GM19035 (cell line): ENCODE measurements around the gene SIRT4.
"Not testable (repeated sequence)": the region's sequence is repeated elsewhere in the genome, so short reads cannot be mapped to it uniquely, and the experiment has no call there.

ENCODE experiments used
- ATAC-seq: cut with Tn5 transposase; IDR thresholded peaks from one replicate; pipeline ENCODE4 v1.9.1; 2021; ENCODE audit not compliant: unreplicated experiment

The SIRT4 gene

GRCh38 chr12:120301962-120302815, at the start of gene SIRT4:
Gene SIRT4, plus strand, starts transcription at chr12:120302321. Its CDS starts 1,241 bp downstream, at chr12:120303562.
- ATAC-seq: peak; percentile 99

- not testable (repeated sequence) for ATAC-seq
Measured at GRCh38 chr12:120253313-120253712, 48.8 kb upstream of the SIRT4 start.

- ATAC-seq: no peak
Measured at GRCh38 chr12:120254809-120255208, 47.3 kb upstream of the SIRT4 start.

- no peak for ATAC-seq
Measured at GRCh38 chr12:120257041-120257821, 44.9 kb upstream of the SIRT4 start.

- ATAC-seq: no peak
Measured at GRCh38 chr12:120258323-120258896, 43.7 kb upstream of the SIRT4 start.

GRCh38 chr12:120259418-120260202, 42.5 kb upstream of the SIRT4 start:
- no peak for ATAC-seq

GRCh38 chr12:120260607-120261006, 41.5 kb upstream of the SIRT4 start:
- ATAC-seq: no peak

GRCh38 chr12:120261951-120262851, 39.9 kb upstream of the SIRT4 start:
- no peak for ATAC-seq

- ATAC-seq: no peak
Measured at GRCh38 chr12:120262852-120263747, 39.0 kb upstream of the SIRT4 start.

GRCh38 chr12:120263748-120264085, 38.4 kb upstream of the SIRT4 start:
- no peak for ATAC-seq

- no peak for ATAC-seq
Measured at GRCh38 chr12:120264086-120264903, 37.8 kb upstream of the SIRT4 start.

- peak; percentile 35 for ATAC-seq
Measured at GRCh38 chr12:120264904-120265472, 37.1 kb upstream of the SIRT4 start.

- peak; percentile 69 for ATAC-seq
Measured at GRCh38 chr12:120265473-120266179, 36.5 kb upstream of the SIRT4 start, which contains the start of gene PXN. Gene PXN, minus strand, starts transcription at chr12:120265730. Its CDS starts 101 bp downstream, at chr12:120265629.

- ATAC-seq: no peak
Measured at GRCh38 chr12:120266180-120266870, 35.8 kb upstream of the SIRT4 start.

- ATAC-seq: no peak
Measured at GRCh38 chr12:120267736-120268135, 34.4 kb upstream of the SIRT4 start.

- ATAC-seq: no peak
Measured at GRCh38 chr12:120276734-120277133, 25.4 kb upstream of the SIRT4 start.
